ENCODE results near the gene UBE2V1. TPM values are rescaled to one million over a fixed set of nuclear protein-coding genes. Genes with fewer than 3 reads are reported as not detected.

The UBE2V1 gene
- total and polyA plus RNA-seq, 10 of the 15 experiments (the other 5 are each of a cell fraction or from before 2014, with no cell fraction given) = 51.8 to 219 (median 141) TPM

GRCh38 chr20:50140339-50140859 is 27.4 kb upstream of the UBE2V1 start:
- intact Hi-C loops (cut with micrococcal nuclease; ENCODE audit: unreplicated experiment) = no loop called here
- FAIRE-seq (no peak), DNase-seq (ENCODE audit: low read depth, low spot score) (no peak), ATAC-seq (no peak)
- no peaks in the 10 kb centered on the region for H4K20me1 ChIP-seq (ENCODE audit: control insufficient read depth, insufficient read depth)
- BruUV-seq (replicated peaks) = TSS peak; percentile 12
- H3K4me2 ChIP-seq (ENCODE audit: control insufficient read depth, insufficient read depth) = no peak overlapping the region
- ChIA-PET CTCF (interaction anchor here (0.9 kb wide), 1 partner anchor 29 kb away, joined by 4 read pairs; no protein-coding TSS in a partner anchor), RAD21 (ENCODE audit: unreplicated experiment) (no interaction called here), SMC1A (ENCODE audit: uncharacterized antibody, unreplicated experiment) (no interaction called here), POLR2A (no interaction called here)
- peaks cover 0 to 20% of the 10 kb centered on the region in 2 experiments for H3K36me3 ChIP-seq (ENCODE audit: control insufficient read depth in 2 of 2, insufficient read depth in 2 of 2, low read length in 1 of 2)
- 98% methylated on average over 11 of the region's 11 CpGs for WGBS (ENCODE audit: insufficient coverage, insufficient replicate concordance, low lambda C conversion rate, missing lambda C conversion rate)
- no peaks in the 10 kb centered on the region for H3K9me3 ChIP-seq (replicated peaks; ENCODE audit: control insufficient read depth, insufficient read depth, low read length)
- no peak overlapping the region for H3K27ac ChIP-seq (ENCODE audit: control insufficient read depth, insufficient read depth)
- H2AFZ ChIP-seq (ENCODE audit: control insufficient read depth, low read depth, low read length) = no peak overlapping the region
- no peaks in the 10 kb centered on the region for H3K4me1 ChIP-seq (ENCODE audit: control insufficient read depth, insufficient read depth, low read length)
- H3K27me3 ChIP-seq (replicated peaks in 1 of 2; ENCODE audit: control insufficient read depth in 2 of 2, insufficient read depth in 2 of 2, low read length in 1 of 2) = no peaks in the 10 kb centered on the region
- H3K9ac ChIP-seq (ENCODE audit: control insufficient read depth, insufficient read depth, low read length) = no peak overlapping the region
- in situ Hi-C loops (cut with MboI) = no loop called here
- H3K79me2 ChIP-seq (ENCODE audit: control insufficient read depth, insufficient read depth, low read length) = no peaks in the 10 kb centered on the region
- TF ChIP-seq, protein P1, sequence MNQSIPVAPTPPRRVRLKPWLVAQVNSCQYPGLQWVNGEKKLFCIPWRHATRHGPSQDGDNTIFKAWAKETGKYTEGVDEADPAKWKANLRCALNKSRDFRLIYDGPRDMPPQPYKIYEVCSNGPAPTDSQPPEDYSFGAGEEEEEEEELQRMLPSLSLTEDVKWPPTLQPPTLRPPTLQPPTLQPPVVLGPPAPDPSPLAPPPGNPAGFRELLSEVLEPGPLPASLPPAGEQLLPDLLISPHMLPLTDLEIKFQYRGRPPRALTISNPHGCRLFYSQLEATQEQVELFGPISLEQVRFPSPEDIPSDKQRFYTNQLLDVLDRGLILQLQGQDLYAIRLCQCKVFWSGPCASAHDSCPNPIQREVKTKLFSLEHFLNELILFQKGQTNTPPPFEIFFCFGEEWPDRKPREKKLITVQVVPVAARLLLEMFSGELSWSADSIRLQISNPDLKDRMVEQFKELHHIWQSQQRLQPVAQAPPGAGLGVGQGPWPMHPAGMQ (IDR thresholded peaks at IDR 0.05; ENCODE audit: borderline replicate concordance) = no peak
- TF ChIP-seq ZNF24 (IDR thresholded peaks at IDR 0.05) = no peak
- TF ChIP-seq HDGF (IDR thresholded peaks at IDR 0.05) = no peak
- TF ChIP-seq REST (IDR thresholded peaks at IDR 0.05; ENCODE audit: low read depth, low read length) = no peak
- no peak for TF ChIP-seq CHD1 (IDR thresholded peaks at IDR 0.05; ENCODE audit: low read depth, low read length)
- TF ChIP-seq EED (IDR thresholded peaks at IDR 0.05; ENCODE audit: low read depth) = no peak
- TF ChIP-seq TARDBP (IDR thresholded peaks at IDR 0.05; ENCODE audit: borderline replicate concordance) = no peak
- TF ChIP-seq SIN3A (IDR thresholded peaks at IDR 0.05; ENCODE audit: low read depth, low read length) = no peak
- TF ChIP-seq NR2F1 (conservative IDR thresholded peaks at IDR 0.05) = no peak
- no peak for TF ChIP-seq FOXK2 (IDR thresholded peaks at IDR 0.05)
- no peak for TF ChIP-seq SREBF2 (IDR thresholded peaks at IDR 0.05; ENCODE audit: low read length)
- no peak overlapping the region for H3K4me3 ChIP-seq

Measured in GM12878 (cell line).